ES-I3 (cell line): ENCODE measurements around the gene NTSR1.

Experiments used
- H3K36me3 ChIP-seq: 2 replicates; pipeline ENCODE4 v1.6.1; 2013; ENCODE audit warnings: mild to moderate bottlenecking, low read length, control low read depth, moderate library complexity; ENCODE audit not compliant: insufficient read depth
- H3K4me1 ChIP-seq: 2 replicates; pipeline ENCODE4 v1.6.1; 2013; ENCODE audit warnings: mild to moderate bottlenecking, control low read depth, low read length; ENCODE audit not compliant: insufficient read depth
- H3K9ac ChIP-seq: 2 replicates; pipeline ENCODE4 v1.6.1; 2013; ENCODE audit warnings: low read depth, mild to moderate bottlenecking, low read length, moderate library complexity
- H3K9me3 ChIP-seq: 2 replicates; pipeline ENCODE4 v1.6.1; 2013; ENCODE audit warnings: mild to moderate bottlenecking, low read length, moderate library complexity; ENCODE audit not compliant: control insufficient read depth, insufficient read depth

Gene NTSR1

GRCh38 chr20:62736407-62737071 lies 27.9 kb downstream of the NTSR1 start:
- peaks cover 15% of the 10 kb centered on the region; the same call in 1 of the 2 replicates for H3K4me1 ChIP-seq
- H3K9me3 ChIP-seq: no peaks in the 10 kb centered on the region
- no peak overlapping the region for H3K9ac ChIP-seq
- no peaks in the 10 kb centered on the region for H3K36me3 ChIP-seq

DNA sequence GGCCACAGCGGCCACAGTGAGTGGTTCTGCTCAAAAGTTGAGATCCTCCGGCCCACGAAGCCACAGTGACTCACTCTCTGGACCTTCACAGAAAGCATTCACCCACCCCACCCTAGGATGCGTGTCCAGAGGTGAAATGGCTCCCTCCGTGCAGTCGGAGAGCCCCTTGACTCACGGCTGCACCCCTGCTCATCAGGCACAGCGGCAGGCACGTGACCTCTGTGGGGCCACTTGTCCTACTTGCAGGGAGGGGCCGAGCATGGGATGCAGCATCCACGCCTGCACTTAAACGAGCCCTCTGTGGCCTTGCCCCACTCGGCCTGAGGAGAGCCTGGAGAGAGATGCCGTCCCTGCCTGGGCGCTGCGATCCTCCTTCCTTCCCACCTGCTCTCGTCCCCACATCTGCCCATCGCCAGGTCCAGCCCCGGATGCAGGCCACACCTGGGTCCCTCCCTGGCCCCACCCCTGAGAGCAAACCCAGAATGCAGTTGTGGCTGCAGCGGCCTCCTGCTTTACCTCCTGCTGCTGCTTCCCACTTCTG lies 28.7 kb downstream of the NTSR1 start:
- Histone ChIP-seq H3K36me3 (no peaks in the 10 kb centered on the region), H3K4me1 (peaks cover 15% of the 10 kb centered on the region; the same call in 1 of the 2 replicates), H3K9me3 (no peaks in the 10 kb centered on the region), H3K9ac (no peak overlapping the region)

DNA sequence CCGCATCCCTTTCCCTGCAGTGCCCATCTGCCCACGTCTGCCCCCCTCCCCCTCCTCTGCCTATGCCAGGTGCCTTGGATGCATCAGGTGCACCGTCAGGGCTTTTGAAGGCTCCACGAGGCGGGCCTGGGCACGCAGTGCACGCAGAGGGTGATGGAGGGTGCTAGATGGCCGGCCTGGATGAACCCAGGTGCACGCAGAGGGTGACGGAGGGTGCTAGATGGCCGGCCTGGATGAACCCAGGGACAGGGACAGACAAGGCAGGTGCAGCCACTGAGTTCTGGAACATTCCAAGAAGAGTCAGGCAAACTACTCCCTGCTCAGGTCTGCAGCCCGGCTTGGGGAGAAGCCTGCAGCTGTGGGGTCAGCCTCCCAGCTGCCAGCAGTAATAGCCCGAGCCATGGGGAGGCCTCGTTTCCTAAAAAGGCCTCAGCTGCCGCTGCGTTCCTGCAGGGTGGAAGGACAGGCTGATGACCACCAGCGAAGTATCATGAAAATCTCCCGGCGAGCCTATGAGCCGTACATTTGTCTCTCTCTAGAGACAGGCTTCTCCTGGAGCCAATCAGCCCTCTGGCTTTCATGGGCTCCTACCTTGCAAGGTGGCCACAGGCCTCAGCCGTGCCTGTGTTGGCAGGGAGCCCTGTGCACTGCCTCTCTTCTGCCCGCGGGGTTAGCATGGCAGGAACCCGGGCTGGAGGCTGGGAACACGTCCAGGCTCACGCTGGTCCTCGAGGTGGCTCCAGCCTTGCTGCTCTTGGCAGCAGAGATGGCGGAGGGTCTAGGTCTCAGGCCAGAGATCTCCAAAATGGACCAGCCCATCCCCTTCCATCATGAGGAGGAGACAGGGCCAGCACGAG lies 29.6 kb downstream of the NTSR1 start:
- no peaks in the 10 kb centered on the region for H3K9me3 ChIP-seq
- no peaks in the 10 kb centered on the region for H3K36me3 ChIP-seq
- no peak overlapping the region for H3K9ac ChIP-seq
- peaks cover 15% of the 10 kb centered on the region; the same call in 1 of the 2 replicates for H3K4me1 ChIP-seq

GRCh38 chr20:62739067-62739466 lies 30.4 kb downstream of the NTSR1 start:
- Histone ChIP-seq H3K36me3 (no peaks in the 10 kb centered on the region), H3K4me1 (peaks cover 15% of the 10 kb centered on the region; the same call in 1 of the 2 replicates), H3K9ac (no peak overlapping the region), H3K9me3 (no peaks in the 10 kb centered on the region)

GRCh38 chr20:62739581-62740285 lies 31.1 kb downstream of the NTSR1 start:
- no peak overlapping the region for H3K9ac ChIP-seq
- peaks cover 15% of the 10 kb centered on the region; the same call in 1 of the 2 replicates for H3K4me1 ChIP-seq

GRCh38 chr20:62740286-62741141 lies 31.9 kb downstream of the NTSR1 start:
- Histone ChIP-seq H3K9ac (no peak overlapping the region), H3K9me3 (no peaks in the 10 kb centered on the region), H3K4me1 (peaks cover 15% of the 10 kb centered on the region; the same call in 1 of the 2 replicates), H3K36me3 (no peaks in the 10 kb centered on the region)

More at GRCh38 chr20:62739581-62740285, 31.1 kb downstream of the NTSR1 start:
- Histone ChIP-seq H3K9me3 (no peaks in the 10 kb centered on the region), H3K36me3 (no peaks in the 10 kb centered on the region)

DNA sequence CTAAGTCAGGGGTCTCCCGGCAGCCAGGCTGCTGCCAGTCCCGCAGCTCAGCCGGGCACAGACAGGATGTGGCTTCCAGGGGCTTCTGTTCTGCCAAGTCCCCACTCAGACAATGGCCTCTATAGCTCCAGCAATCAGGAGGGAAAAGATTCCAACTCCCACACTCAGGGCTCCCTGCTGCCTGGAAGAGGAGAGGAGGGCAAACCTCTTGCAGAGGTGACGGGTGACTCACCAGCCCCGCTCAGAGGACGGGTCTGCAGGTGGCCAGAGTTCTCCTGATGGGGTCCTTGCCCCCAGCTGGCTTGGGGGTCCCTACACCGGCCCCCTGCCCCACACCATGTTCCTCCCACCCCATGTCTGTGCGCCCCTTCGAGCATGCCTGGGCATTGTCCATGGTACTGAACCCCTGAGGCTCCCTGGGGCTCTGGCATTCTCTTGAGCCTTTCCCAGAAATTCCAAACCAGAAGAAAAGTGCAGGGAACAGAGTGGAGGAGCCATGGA lies 32.6 kb downstream of the NTSR1 start:
- no peak overlapping the region for H3K9ac ChIP-seq
- H3K36me3 ChIP-seq: no peaks in the 10 kb centered on the region
- no peaks in the 10 kb centered on the region for H3K9me3 ChIP-seq
- peaks cover 15% of the 10 kb centered on the region; the same call in 1 of the 2 replicates for H3K4me1 ChIP-seq

DNA sequence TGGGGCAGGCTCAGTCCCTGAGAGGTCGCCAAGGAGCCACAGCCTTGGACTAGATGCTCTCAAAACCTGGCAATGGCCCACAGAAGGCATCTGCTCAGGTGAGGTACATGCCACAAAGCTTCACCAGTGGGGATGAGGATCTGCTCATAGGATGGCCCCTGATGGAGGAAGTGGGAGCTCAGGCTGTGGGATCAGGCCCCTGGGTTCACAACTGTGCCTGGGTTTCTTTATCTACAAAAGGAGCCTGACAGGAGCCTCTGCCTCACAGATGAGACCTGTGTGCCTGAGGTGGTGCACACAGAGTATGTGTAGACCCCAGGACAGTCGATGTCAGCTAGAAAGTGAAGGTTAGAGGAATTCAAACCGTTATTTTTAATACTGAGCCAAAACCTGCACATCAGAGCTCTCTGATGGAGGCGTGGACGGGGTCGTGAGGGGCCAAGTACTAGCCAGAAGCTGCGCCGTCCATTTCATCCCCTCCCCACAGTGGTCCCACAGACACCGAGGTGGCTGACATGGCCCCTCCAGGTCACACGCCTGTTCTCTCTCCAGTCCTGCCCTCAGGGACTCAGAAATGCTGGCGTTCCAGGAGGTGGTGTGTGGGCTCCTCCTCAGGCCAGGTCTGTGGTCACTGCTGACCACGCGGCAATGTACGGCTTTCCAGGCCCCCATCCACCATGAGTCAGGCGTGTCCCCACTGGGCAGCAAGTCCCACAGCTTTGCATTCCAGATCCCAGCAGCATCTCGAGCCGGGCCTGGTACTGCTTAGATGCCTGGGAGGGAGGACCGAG lies 33.3 kb downstream of the NTSR1 start:
- peaks cover 15% of the 10 kb centered on the region; the same call in 1 of the 2 replicates for H3K4me1 ChIP-seq
- H3K36me3 ChIP-seq: no peaks in the 10 kb centered on the region
- H3K9ac ChIP-seq: no peak overlapping the region
- H3K9me3 ChIP-seq: no peaks in the 10 kb centered on the region

DNA sequence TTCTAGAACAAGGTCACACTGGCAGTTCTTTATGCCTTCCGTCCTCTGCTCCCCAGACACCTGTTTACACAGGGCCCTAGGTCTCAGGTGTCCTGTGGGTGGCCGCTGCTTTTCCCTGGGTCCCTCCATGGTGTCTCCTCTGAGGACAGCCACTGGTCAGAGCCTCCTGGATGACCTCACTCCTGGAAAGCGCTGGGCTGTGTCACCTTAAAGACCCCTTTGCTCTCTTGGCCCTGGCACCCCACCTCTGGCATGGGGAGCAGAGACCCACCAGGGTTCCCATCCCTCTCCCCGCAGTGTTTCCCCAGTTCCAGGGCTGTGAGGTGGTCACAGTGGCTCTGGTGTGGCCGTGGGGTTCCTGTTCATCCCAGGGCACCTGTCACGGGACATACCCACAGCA lies 33.9 kb downstream of the NTSR1 start:
- Histone ChIP-seq H3K36me3 (no peaks in the 10 kb centered on the region), H3K9ac (no peak overlapping the region), H3K4me1 (peaks cover 15% of the 10 kb centered on the region; the same call in 1 of the 2 replicates), H3K9me3 (no peaks in the 10 kb centered on the region)

DNA sequence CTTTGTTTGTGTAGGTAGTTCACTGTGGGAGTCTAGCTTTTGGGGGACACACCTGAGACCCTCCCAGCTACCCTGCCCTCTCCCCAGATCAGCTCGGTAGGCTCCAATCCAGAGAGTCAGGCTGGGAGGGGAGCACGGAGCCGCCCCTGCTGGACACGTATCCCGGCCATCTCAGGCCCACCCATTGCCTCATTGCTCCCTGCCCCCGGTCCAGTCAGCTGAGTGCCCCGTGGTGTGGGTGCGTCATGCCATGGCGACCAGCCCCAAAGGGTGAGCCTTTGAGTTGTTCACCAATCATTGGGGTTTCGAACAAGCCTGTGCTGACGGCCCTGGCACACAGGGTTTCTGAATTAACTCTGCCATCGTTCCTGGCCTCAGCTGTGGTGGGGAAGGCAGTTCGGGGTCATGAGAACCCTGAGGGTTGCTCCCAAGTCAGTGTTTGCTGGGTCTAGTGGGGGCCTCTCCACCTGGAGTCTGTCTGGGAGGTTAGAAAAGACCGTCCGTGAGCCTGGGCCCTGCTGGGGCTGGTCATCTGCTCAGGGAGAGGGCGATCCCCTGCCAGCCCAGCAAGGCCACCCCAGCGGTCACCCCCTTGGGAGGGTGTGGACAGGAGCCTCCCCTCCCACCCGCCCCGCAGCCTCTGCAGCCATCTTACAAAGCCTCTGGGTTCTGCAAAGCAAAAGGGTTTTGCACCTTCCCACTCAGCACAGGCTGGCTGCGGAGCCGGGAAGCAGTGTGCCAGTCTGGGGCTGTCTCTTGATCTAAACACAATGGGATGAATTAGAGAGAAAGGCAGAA lies 34.5 kb downstream of the NTSR1 start:
- no peaks in the 10 kb centered on the region for H3K9me3 ChIP-seq
- no peaks in the 10 kb centered on the region for H3K36me3 ChIP-seq
- H3K4me1 ChIP-seq: peaks cover 15% of the 10 kb centered on the region; the same call in 1 of the 2 replicates
- no peak overlapping the region for H3K9ac ChIP-seq

- no peaks in the 10 kb centered on the region for H3K9me3 ChIP-seq
- H3K36me3 ChIP-seq: no peaks in the 10 kb centered on the region
- no peak overlapping the region for H3K9ac ChIP-seq
- H3K4me1 ChIP-seq: peaks cover 15% of the 10 kb centered on the region; the same call in 1 of the 2 replicates
These were observed 35.2 kb downstream of the NTSR1 start for GRCh38 chr20:62743777-62744317.

DNA sequence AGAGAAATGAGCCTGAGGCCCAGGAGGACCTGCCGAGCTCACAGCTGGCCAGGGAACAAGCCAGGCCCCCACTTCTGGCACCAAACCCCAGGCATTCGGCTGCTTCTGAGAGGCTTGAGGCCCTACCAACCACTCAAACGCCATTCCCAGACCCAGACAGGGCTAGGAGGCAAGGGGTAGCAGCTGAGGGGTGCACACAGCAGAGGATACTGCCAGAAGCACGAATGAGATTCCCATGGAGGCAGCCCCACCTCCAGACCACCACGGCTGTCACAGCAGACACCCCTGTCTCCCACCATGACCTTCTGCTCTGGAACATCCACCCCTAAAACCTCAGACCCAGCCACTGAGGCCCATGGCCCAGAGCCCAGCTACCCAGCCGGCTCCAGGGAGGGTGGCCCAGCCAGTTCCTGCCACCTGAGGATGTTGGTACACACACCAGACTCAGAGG lies 36.1 kb downstream of the NTSR1 start:
- Histone ChIP-seq H3K9ac (no peak overlapping the region), H3K9me3 (no peaks in the 10 kb centered on the region), H3K4me1 (peaks cover 9% of the 10 kb centered on the region; the same call in 1 of the 2 replicates), H3K36me3 (no peaks in the 10 kb centered on the region)
